Endothelial cell of umbilical vein (primary cell): Measurements from ENCODE around the gene IQGAP3. TPM values are rescaled to one million over a fixed set of nuclear protein-coding genes. Genes with fewer than 3 reads are reported as not detected.

Source experiments
- BruUV-seq: library from RNA; stranded (reverse); fragments of 400-500 nt; replicated peaks from 2 replicates; lab custom pipeline; 2021; lab: Mats Ljungman, UMichigan
- CTCF ChIA-PET: fragments of 300-600, 350-600 bp; sonication (Branson Sonifier 250); formaldehyde crosslinking; loops from one replicate; lab custom pipeline; 2021; ENCODE audit warnings: antibody characterized with exemption, inconsistent platforms; lab: Charles Lee
- POLR2A ChIA-PET: fragments of 300-600, 350-600 bp; sonication (Branson Sonifier 250); formaldehyde crosslinking; loops from one replicate; lab custom pipeline; 2021; ENCODE audit warnings: antibody characterized with exemption, inconsistent platforms; lab: Charles Lee
- DNase-seq: peaks from one replicate; pipeline ENCODE4 v3.0.0-alpha.2; 2011; ENCODE audit warnings: low read depth, low spot score
- FAIRE-seq: peaks from 2 replicates; lab custom pipeline; 2011; peaks lifted over from hg19 to GRCh38; lab: Jason Lieb, UNC
- H2AFZ ChIP-seq: 2 replicates; pipeline ENCODE4 v1.6.0; 2012; ENCODE audit warnings: low read depth, low read length, control low read depth, inconsistent platforms
- H3K27ac ChIP-seq: 2 replicates; pipeline ENCODE4 v1.5.1; 2011; ENCODE audit warnings: low read depth, mild to moderate bottlenecking, control low read depth, low read length, moderate library complexity; ENCODE audit not compliant: insufficient read depth
- H3K27me3 ChIP-seq, 2 experiments: 2 replicates each; pipeline versions ENCODE4 v1.6.0 to v1.6.1; 2011; ENCODE audit warnings: low read length in 2 of 2, mixed read lengths in 1 of 2; ENCODE audit not compliant: control insufficient read depth in 2 of 2, insufficient read depth in 2 of 2
- H3K36me3 ChIP-seq, 2 experiments: 2 replicates in 1 of 2; 3 replicates in 1 of 2; pipeline ENCODE4 v1.5.1; 2011; ENCODE audit warnings: low read length in 2 of 2, mild to moderate bottlenecking in 1 of 2, moderate library complexity in 1 of 2; ENCODE audit not compliant: control insufficient read depth in 2 of 2, insufficient read depth in 2 of 2; ENCODE audit errors: extremely low read depth in 1 of 2
- H3K4me1 ChIP-seq: 3 replicates; pipeline ENCODE4 v1.5.1; 2011; ENCODE audit warnings: mild to moderate bottlenecking, low read length; ENCODE audit not compliant: control insufficient read depth, insufficient read depth; ENCODE audit errors: extremely low read depth
- H3K4me2 ChIP-seq: 2 replicates; pipeline ENCODE4 v1.6.1; 2011; ENCODE audit warnings: low read length, control low read depth, mixed read lengths; ENCODE audit not compliant: insufficient read depth
- H3K4me3 ChIP-seq, 3 experiments: fragments of 200-600 bp in 1 of 3; sonication (generic), shearing (Covaris generic) in 1 of 3; replicated peaks in 1 of 3; 2 replicates each; pipeline ENCODE4 v1.5.1; 2011 to 2016; ENCODE audit warnings: control low read depth in 3 of 3, low read length in 3 of 3, mild to moderate bottlenecking in 2 of 3, inconsistent platforms in 1 of 3, low read depth in 1 of 3, moderate library complexity in 1 of 3; ENCODE audit not compliant: insufficient read depth in 1 of 3
- H3K79me2 ChIP-seq: 2 replicates; pipeline ENCODE4 v1.6.0; 2012; ENCODE audit warnings: low read length, inconsistent platforms; ENCODE audit not compliant: control insufficient read depth, insufficient read depth
- H3K9ac ChIP-seq: replicated peaks from 2 replicates; pipeline ENCODE3; 2011; ENCODE audit warnings: low read length, control low read depth; ENCODE audit not compliant: insufficient read depth; ENCODE audit errors: extremely low read depth
- H3K9me1 ChIP-seq: replicated peaks from 3 replicates; pipeline ENCODE4 v1.6.0; 2011; ENCODE audit warnings: mild to moderate bottlenecking, low read length; ENCODE audit not compliant: control insufficient read depth, insufficient read depth; ENCODE audit errors: extremely low read depth
- H3K9me3 ChIP-seq: replicated peaks from 2 replicates; pipeline ENCODE4 v1.5.1; 2012; ENCODE audit warnings: low read length, inconsistent platforms; ENCODE audit not compliant: control insufficient read depth, insufficient read depth
- H4K20me1 ChIP-seq: replicated peaks from 2 replicates; pipeline ENCODE3; 2011; ENCODE audit warnings: mild to moderate bottlenecking, low read length; ENCODE audit not compliant: control insufficient read depth, insufficient read depth; ENCODE audit errors: extremely low read depth
- EZH2 ChIP-seq: IDR thresholded peaks from 2 replicates; pipeline ENCODE4 v1.6.1; 2012; ENCODE audit warnings: borderline replicate concordance, low read depth, mild to moderate bottlenecking, moderate library complexity, low read length, inconsistent platforms; ENCODE audit not compliant: severe bottlenecking
- FOS ChIP-seq: IDR thresholded peaks from 2 replicates; pipeline ENCODE4 v1.6.1; 2011; ENCODE audit warnings: mild to moderate bottlenecking, low read length, moderate library complexity, borderline replicate concordance; ENCODE audit not compliant: insufficient read depth
- GATA2 ChIP-seq: IDR thresholded peaks from 2 replicates; pipeline ENCODE4 v1.7.0; 2011; ENCODE audit warnings: low read depth, mild to moderate bottlenecking, moderate library complexity, mixed read lengths, low read length; ENCODE audit not compliant: insufficient read length, insufficient read depth
- JUN ChIP-seq: IDR thresholded peaks from 2 replicates; pipeline ENCODE4 v1.6.1; 2011; ENCODE audit warnings: borderline replicate concordance, low read depth; ENCODE audit not compliant: insufficient read length, insufficient read depth
- MAX ChIP-seq: IDR thresholded peaks from 2 replicates; pipeline ENCODE4 v1.6.1; 2011; ENCODE audit not compliant: insufficient read depth, insufficient read length
- MYC ChIP-seq: IDR thresholded peaks from one replicate; pipeline ENCODE4 v1.6.1; 2011; ENCODE audit warnings: mild to moderate bottlenecking, low read depth, low read length
- POLR2A ChIP-seq: IDR thresholded peaks from 2 replicates; pipeline ENCODE4 v1.6.1; 2012; ENCODE audit warnings: low read depth, mild to moderate bottlenecking, control low read depth, low read length
- POLR2AphosphoS5 ChIP-seq: IDR thresholded peaks from 2 replicates; pipeline ENCODE4 v1.6.1; 2012; ENCODE audit warnings: low read depth, mild to moderate bottlenecking, control low read depth, low read length, moderate library complexity; ENCODE audit not compliant: insufficient read depth
- dilution Hi-C: fragments of 300-500 bp; cut with MboI; formaldehyde crosslinking; loops from one replicate; pipeline ENCODE4 v1.15.0; 2019; ENCODE audit warnings: low sequenced_read_pairs; ENCODE audit not compliant: extremely low pct_ligation_motif_present
- intact Hi-C: fragments of 100-400 bp; cut with micrococcal nuclease; formaldehyde crosslinking; loops from one replicate; pipeline ENCODE4 v1.10.0; 2022
- polyA plus RNA-seq, 4 experiments: library from polyadenylated mRNA; depleted of rRNA in 3 of 4; stranded (reverse) in 3 of 4; unstranded in 1 of 4; fragments of >200 nt; gene quantifications; 2 replicates each; pipeline versions ENCODE4 v1.2.1 to v1.2.3, GENCODE V29; 2011 to 2012; ENCODE audit warnings: missing spikeins in 1 of 4
- total RNA-seq: library from RNA; stranded (reverse); gene quantifications from 2 replicates; pipeline ENCODE4 v1.2.3, GENCODE V29; 2021
- TF ChIP-seq, protein P1 (sequence below), 2 donors: IDR thresholded peaks; 1 replicate in 1 of 2; 2 replicates in 1 of 2; pipeline ENCODE4 v1.5.1; 2011; ENCODE audit warnings: low read length in 2 of 2, mild to moderate bottlenecking in 2 of 2, moderate library complexity in 2 of 2, control low read depth in 1 of 2, inconsistent platforms in 1 of 2, low read depth in 1 of 2; ENCODE audit not compliant: insufficient read depth in 1 of 2; ENCODE audit errors: extremely low read depth in 1 of 2

Gene IQGAP3
- total and polyA plus RNA-seq, 2 donors (not counting 3 experiments of a cell fraction or from before 2014, with no cell fraction given) = 28.3 to 60.7 TPM

GRCh38 chr1:156601122-156601830, 28.9 kb upstream of the IQGAP3 start, which contains the start of gene GPATCH4:
Gene GPATCH4 (minus strand): TSS chr1:156601479.
- H3K9me3 ChIP-seq = no peaks in the 10 kb centered on the region
- peaks cover 19% of the 10 kb centered on the region for H3K79me2 ChIP-seq
- FAIRE-seq (peak; percentile 97), DNase-seq (peak; percentile 90)
- intact Hi-C loops (loop anchor here (1.0 to 2.0 kb wide), 3 partner anchors 8 to 144 kb away; no protein-coding TSS in a partner anchor), dilution Hi-C loops (no loop called here)
- H3K9ac ChIP-seq = peak within 1 kb of the TSS; percentile 79
- ChIA-PET POLR2A (interaction anchor here (0.9 to 1.8 kb wide), 2 partner anchors 10 to 11 kb away, joined by 3 to 9 read pairs; partner anchors contain the start of gene NAXE), CTCF (interaction anchor here (0.6 to 1.8 kb wide), 9 partner anchors 10 to 216 kb away, joined by 3 to 11 read pairs (median 5); partner anchors contain the start of gene NAXE)
- peaks cover 0 to 12% of the 10 kb centered on the region in 2 experiments for H3K36me3 ChIP-seq
- H2AFZ ChIP-seq = peak within 1 kb of the TSS; percentile 91
- H3K9me1 ChIP-seq = no peaks in the 10 kb centered on the region
- peak within 1 kb of the TSS; percentile 76 for H3K4me2 ChIP-seq
- TSS peak; percentile 71 for BruUV-seq
- H3K4me3 ChIP-seq = peak within 1 kb of the TSS; percentile 50 to 87 (median 58)
- peaks cover 10% of the 10 kb centered on the region for H3K4me1 ChIP-seq
- peak within 1 kb of the TSS; percentile 60 for H3K27ac ChIP-seq
- H4K20me1 ChIP-seq = no peaks in the 10 kb centered on the region
- TF ChIP-seq FOS (no peak), GATA2 (no peak), POLR2AphosphoS5 (peak; percentile 73), EZH2 (no peak), MYC (peak; percentile 99), POLR2A (peak; percentile 90), JUN (no peak), MAX (peak; percentile 89)
- TF ChIP-seq, protein P1, sequence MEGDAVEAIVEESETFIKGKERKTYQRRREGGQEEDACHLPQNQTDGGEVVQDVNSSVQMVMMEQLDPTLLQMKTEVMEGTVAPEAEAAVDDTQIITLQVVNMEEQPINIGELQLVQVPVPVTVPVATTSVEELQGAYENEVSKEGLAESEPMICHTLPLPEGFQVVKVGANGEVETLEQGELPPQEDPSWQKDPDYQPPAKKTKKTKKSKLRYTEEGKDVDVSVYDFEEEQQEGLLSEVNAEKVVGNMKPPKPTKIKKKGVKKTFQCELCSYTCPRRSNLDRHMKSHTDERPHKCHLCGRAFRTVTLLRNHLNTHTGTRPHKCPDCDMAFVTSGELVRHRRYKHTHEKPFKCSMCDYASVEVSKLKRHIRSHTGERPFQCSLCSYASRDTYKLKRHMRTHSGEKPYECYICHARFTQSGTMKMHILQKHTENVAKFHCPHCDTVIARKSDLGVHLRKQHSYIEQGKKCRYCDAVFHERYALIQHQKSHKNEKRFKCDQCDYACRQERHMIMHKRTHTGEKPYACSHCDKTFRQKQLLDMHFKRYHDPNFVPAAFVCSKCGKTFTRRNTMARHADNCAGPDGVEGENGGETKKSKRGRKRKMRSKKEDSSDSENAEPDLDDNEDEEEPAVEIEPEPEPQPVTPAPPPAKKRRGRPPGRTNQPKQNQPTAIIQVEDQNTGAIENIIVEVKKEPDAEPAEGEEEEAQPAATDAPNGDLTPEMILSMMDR (IDR thresholded peaks at IDR 0.05; ENCODE audit: extremely low read depth in 1 of 2, insufficient read depth in 1 of 2, low read depth in 1 of 2, low read length in 2 of 2) = no peak
- no peaks in the 10 kb centered on the region for H3K27me3 ChIP-seq
